ENCODE data around the gene SINHCAF.

DNA sequence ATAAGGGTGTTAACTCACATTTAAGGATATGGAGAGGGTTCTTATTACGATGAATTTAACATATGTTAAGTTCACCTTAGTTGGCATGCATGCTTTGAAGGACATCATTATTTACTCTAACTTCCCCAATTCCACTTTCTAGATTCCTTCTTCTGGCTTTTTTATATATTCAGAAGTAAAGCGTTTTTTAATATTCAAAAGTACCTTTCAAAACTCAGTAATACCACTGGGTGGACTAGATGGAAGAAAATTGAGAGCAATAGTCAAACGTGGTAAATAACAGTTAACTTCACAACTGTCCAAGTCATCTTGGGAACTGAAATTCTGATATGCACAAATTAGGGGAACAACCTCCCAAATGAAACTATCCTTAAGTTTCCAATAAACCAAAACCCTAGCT lies 9.1 kb downstream of the SINHCAF start:
- TF ChIP-seq, protein P1, sequence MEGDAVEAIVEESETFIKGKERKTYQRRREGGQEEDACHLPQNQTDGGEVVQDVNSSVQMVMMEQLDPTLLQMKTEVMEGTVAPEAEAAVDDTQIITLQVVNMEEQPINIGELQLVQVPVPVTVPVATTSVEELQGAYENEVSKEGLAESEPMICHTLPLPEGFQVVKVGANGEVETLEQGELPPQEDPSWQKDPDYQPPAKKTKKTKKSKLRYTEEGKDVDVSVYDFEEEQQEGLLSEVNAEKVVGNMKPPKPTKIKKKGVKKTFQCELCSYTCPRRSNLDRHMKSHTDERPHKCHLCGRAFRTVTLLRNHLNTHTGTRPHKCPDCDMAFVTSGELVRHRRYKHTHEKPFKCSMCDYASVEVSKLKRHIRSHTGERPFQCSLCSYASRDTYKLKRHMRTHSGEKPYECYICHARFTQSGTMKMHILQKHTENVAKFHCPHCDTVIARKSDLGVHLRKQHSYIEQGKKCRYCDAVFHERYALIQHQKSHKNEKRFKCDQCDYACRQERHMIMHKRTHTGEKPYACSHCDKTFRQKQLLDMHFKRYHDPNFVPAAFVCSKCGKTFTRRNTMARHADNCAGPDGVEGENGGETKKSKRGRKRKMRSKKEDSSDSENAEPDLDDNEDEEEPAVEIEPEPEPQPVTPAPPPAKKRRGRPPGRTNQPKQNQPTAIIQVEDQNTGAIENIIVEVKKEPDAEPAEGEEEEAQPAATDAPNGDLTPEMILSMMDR (IDR thresholded peaks at IDR 0.05; ENCODE audit: poor library complexity), result no peak
- no peak for TF ChIP-seq EZH2phosphoT487 (IDR thresholded peaks at IDR 0.05; ENCODE audit: low read depth, severe bottlenecking, unreplicated experiment)
- no peak for TF ChIP-seq EZH2 (IDR thresholded peaks at IDR 0.05; ENCODE audit: borderline replicate concordance)
